PFSK-1 (cell line): ENCODE data around the gene KDM4C.

Experiments used
- FOXP2 ChIP-seq: optimal IDR thresholded peaks from 2 replicates; pipeline ENCODE3; 2011; ENCODE audit warnings: borderline replicate concordance, control low read depth, inconsistent platforms; ENCODE audit not compliant: insufficient read depth; ENCODE audit errors: extremely low read length, extremely low read depth
- POLR2AphosphoS5 ChIP-seq: IDR thresholded peaks from 2 replicates; pipeline ENCODE4 v1.6.1; 2012; ENCODE audit warnings: low read depth, mild to moderate bottlenecking, control low read depth, low read length, moderate library complexity
- SIN3A ChIP-seq: IDR thresholded peaks from 2 replicates; pipeline ENCODE4 v1.6.1; 2012; ENCODE audit warnings: mild to moderate bottlenecking, low read length, moderate library complexity, borderline replicate concordance; ENCODE audit not compliant: insufficient read depth
- TAF1 ChIP-seq: IDR thresholded peaks from 2 replicates; pipeline ENCODE4 v1.6.1; 2012; ENCODE audit warnings: low read length, control low read depth, borderline replicate concordance; ENCODE audit not compliant: insufficient read depth
- TF ChIP-seq, protein P1 (sequence below), 2 experiments: IDR thresholded peaks; 2 replicates each; pipeline versions ENCODE4 v1.6.1 to v1.8.0; 2011 to 2012; ENCODE audit warnings: low read depth in 2 of 2, low read length in 2 of 2, control low read depth in 1 of 2, inconsistent platforms in 1 of 2, mild to moderate bottlenecking in 1 of 2, moderate library complexity in 1 of 2; ENCODE audit not compliant: insufficient read depth in 1 of 2

KDM4C gene

DNA sequence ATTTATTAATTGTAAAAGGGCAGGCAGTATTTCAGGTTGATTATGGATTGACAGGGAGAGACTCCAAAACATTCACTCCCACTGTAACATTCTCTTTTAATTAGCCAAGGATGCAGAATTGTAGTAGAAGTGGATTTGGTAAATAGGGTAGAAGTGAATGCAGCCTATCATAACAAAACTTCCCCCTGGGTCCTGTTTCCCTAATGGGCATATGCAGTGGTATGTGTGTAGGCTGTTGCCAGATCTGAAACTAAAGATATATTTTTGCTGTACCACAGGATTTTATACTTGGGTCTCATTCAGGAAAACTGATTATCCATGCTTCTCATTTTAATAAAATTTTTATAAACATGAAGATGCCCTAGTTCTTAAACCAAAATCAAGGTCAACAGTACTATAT lies 351.2 kb downstream of the KDM4C start:
- no peak for TF ChIP-seq SIN3A
- TF ChIP-seq, protein P1, sequence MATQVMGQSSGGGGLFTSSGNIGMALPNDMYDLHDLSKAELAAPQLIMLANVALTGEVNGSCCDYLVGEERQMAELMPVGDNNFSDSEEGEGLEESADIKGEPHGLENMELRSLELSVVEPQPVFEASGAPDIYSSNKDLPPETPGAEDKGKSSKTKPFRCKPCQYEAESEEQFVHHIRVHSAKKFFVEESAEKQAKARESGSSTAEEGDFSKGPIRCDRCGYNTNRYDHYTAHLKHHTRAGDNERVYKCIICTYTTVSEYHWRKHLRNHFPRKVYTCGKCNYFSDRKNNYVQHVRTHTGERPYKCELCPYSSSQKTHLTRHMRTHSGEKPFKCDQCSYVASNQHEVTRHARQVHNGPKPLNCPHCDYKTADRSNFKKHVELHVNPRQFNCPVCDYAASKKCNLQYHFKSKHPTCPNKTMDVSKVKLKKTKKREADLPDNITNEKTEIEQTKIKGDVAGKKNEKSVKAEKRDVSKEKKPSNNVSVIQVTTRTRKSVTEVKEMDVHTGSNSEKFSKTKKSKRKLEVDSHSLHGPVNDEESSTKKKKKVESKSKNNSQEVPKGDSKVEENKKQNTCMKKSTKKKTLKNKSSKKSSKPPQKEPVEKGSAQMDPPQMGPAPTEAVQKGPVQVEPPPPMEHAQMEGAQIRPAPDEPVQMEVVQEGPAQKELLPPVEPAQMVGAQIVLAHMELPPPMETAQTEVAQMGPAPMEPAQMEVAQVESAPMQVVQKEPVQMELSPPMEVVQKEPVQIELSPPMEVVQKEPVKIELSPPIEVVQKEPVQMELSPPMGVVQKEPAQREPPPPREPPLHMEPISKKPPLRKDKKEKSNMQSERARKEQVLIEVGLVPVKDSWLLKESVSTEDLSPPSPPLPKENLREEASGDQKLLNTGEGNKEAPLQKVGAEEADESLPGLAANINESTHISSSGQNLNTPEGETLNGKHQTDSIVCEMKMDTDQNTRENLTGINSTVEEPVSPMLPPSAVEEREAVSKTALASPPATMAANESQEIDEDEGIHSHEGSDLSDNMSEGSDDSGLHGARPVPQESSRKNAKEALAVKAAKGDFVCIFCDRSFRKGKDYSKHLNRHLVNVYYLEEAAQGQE (IDR thresholded peaks at IDR 0.05; ENCODE audit: insufficient read depth in 1 of 2, low read depth in 2 of 2, low read length in 2 of 2) = no peak
- TF ChIP-seq POLR2AphosphoS5 = no peak

DNA sequence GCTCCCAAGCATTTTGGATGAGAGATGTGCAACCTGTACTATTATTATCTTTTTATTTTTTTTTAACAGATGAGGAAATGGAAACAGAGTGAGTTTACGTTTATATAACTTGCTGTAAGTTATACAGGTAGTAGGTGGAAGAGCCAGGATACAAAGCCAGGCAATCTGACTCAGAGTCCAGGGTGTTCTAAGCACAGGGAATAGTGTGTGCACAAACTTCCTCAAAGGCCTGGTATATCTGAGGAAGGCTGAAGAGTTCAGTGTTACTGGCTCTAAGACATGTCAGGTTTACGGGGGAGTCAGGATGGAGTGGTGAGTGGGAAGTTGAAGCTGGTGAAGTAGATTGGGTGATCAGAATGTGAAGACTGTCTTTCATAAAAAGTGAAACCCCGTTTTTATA lies 353.6 kb downstream of the KDM4C start:
- no peak for TF ChIP-seq SIN3A

DNA sequence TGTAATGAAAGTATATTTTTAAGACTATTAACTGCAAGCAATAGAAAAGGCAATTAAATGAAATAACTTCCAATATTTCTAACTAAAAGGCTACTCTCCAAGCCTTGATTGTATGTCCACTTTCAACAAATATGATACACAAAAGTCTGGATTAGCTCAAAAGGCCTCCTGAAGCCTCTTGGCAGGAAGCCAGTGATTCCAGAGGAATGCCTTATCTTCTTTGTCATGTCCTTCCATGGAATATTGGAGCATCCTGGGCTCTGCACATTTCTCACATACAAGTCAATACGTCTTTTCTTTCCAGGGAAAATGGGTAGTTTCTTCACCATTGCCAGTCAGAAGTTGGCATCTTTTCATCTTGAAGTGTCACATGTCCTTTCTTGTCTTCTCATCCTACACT lies 357.8 kb downstream of the KDM4C start:
- TF ChIP-seq, protein P1 (IDR thresholded peaks at IDR 0.05; ENCODE audit: insufficient read depth in 1 of 2, low read depth in 2 of 2, low read length in 2 of 2) = no peak
- TF ChIP-seq TAF1 = no peak
- no peak for TF ChIP-seq FOXP2
- TF ChIP-seq SIN3A = no peak
- no peak for TF ChIP-seq POLR2AphosphoS5

DNA sequence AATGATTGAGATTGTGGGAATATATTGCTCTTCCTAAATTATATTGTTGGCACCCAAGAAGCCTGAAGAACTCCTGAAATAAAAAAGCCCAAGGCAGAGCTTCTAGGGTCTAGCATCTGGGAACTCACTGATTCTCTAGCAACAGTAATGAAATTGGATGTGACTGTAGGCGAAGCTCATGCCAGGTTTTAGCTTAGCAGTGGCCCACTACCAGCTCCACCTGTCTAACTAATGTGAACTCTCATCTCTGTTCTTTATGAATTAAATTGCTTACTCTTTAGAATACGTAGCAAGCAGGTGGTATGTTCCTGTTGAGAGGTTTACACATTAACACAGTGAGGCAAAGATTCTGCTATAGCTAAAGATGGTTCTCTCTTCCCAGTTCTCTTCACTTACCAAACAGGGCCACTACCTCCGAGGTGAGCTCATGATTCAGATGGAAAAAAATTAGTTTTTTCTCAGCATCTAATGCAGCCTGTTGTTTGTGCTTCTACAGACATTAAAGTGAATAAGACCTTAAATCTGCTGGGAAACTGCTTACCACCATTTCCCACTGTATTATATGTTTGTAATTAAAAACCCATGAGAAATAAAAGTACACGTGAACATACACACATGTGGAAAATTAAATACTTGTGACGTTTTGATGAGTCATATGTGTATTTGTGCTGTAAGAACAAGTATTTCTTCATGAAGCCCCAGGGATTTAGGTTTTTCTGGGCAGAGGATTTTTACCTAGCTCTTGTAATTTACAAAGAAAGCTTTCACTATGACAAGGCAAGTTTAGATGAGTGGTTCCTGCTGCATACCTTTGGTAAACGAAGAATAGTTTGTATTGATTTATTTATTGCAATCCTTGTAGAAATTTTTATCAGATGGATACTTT lies 360.1 kb downstream of the KDM4C start:
- TF ChIP-seq, protein P1 (IDR thresholded peaks at IDR 0.05; ENCODE audit: insufficient read depth in 1 of 2, low read depth in 2 of 2, low read length in 2 of 2) = no peak
- TF ChIP-seq TAF1 (no peak), FOXP2 (no peak), POLR2AphosphoS5 (no peak), SIN3A (no peak)

DNA sequence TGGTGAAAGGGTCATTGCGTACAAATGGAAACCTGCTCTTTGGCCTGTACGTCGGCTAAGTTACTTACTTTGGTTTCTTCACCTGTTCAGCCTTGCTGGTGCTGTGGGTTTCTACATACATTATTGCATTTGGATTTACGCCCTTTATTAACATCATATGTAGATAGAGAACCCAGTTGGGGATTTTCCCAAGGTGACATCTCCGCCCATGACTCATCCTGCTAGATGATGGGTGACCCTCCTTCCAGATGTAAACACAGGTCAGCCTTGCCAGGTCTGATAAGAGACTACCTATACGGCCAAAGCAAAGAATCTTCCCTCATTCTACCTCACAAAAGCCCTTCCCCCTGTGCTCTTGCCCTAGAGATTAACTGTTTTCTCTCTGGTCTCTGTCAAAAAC lies 360.9 kb downstream of the KDM4C start:
- TF ChIP-seq TAF1 (no peak), FOXP2 (no peak), SIN3A (no peak)
- TF ChIP-seq, protein P1 (IDR thresholded peaks at IDR 0.05; ENCODE audit: insufficient read depth in 1 of 2, low read depth in 2 of 2, low read length in 2 of 2) = no peak
